Measurements from ENCODE around the gene NFIA. TPM values are rescaled to one million over a fixed set of nuclear protein-coding genes. Genes with fewer than 3 reads are reported as not detected.

NFIA gene
- total RNA-seq, 1 experiment from 2014 or later: 0.35 TPM

GRCh38 chr1:61330018-61330417, 247.7 kb downstream of the NFIA start:
- H4K5ac ChIP-seq (ENCODE audit: insufficient read length, low read depth, low read length): no peak overlapping the region
- Mint-ChIP-seq H3K4me1 (peaks cover 4 to 8% of the 10 kb centered on the region in 2 experiments; a peak in 2 of 4 replicates), H3K36me3 (ENCODE audit: insufficient read depth in 1 of 3, low read depth in 3 of 3) (peaks cover 0 to 4% (median 0%) of the 10 kb centered on the region in 3 experiments; a peak in 1 of 7 replicates), H3K4me3 (no peak overlapping the region), H3K9me3 (peaks cover 0 to 5% of the 10 kb centered on the region in 2 experiments; a peak in 1 of 5 replicates), H3K27me3 (ENCODE audit: low read depth) (no peaks in the 10 kb centered on the region), H3K27ac (no peak overlapping the region)
- H3K27ac ChIP-seq (ENCODE audit: insufficient read length, low read depth, low read length): no peak overlapping the region
- no peak overlapping the region for H3K9ac ChIP-seq (ENCODE audit: extremely low read depth, insufficient read length, low read length)
- no peaks in the 10 kb centered on the region for H3K9me3 ChIP-seq (ENCODE audit: control insufficient read depth, low read depth, low read length)
- no peaks in the 10 kb centered on the region for H4K20me1 ChIP-seq (ENCODE audit: control insufficient read depth, insufficient read depth, insufficient read length)
- H2BK20ac ChIP-seq (ENCODE audit: low read depth, low read length, poor library complexity, severe bottlenecking): no peak overlapping the region
- no peaks in the 10 kb centered on the region for H3K23me2 ChIP-seq (ENCODE audit: insufficient read length, low read depth, low read length, poor library complexity, severe bottlenecking)
- H2BK15ac ChIP-seq (ENCODE audit: low read depth, low read length): no peak overlapping the region
- H2BK120ac ChIP-seq (ENCODE audit: low read depth, low read length, poor library complexity, severe bottlenecking): no peak overlapping the region
- H3K79me2 ChIP-seq (ENCODE audit: insufficient read depth, low read length): no peaks in the 10 kb centered on the region
- TF ChIP-seq CTCF (conservative IDR thresholded peaks at IDR 0.05): no peak
- no CpG with 5 or more reads among the region's 5 CpGs for WGBS (ENCODE audit: extremely low coverage, insufficient read length, low lambda C conversion rate)
- no peak overlapping the region for H3K23ac ChIP-seq (ENCODE audit: insufficient read length, low read depth, low read length)
- no peak overlapping the region for H2BK5ac ChIP-seq (ENCODE audit: insufficient read length, low read length)
- H3K4me2 ChIP-seq (ENCODE audit: insufficient read depth, insufficient read length, low read length): no peak overlapping the region
- H2BK12ac ChIP-seq (ENCODE audit: insufficient read length, low read depth, low read length): no peak overlapping the region
- H4K8ac ChIP-seq (replicated peaks; ENCODE audit: insufficient read length, low read depth, low read length): no peak overlapping the region
- H3K27me3 ChIP-seq (ENCODE audit: insufficient read depth, low read length): no peaks in the 10 kb centered on the region
- H3K14ac ChIP-seq (ENCODE audit: insufficient read depth, low read length): no peak overlapping the region
- no peak overlapping the region for H3K18ac ChIP-seq (ENCODE audit: insufficient read length, low read depth, low read length)
- H2AK5ac ChIP-seq (ENCODE audit: insufficient read length, low read length): no peak overlapping the region
- no peak overlapping the region for H4K91ac ChIP-seq (ENCODE audit: insufficient read length, low read depth, low read length)
- no peaks in the 10 kb centered on the region for H3K4me1 ChIP-seq (ENCODE audit: insufficient read depth, low read length)
- H3K56ac ChIP-seq (ENCODE audit: insufficient read length, low read depth, low read length): no peak overlapping the region
- H2AFZ ChIP-seq (ENCODE audit: low read length): no peak overlapping the region
- no peaks in the 10 kb centered on the region for H3K79me1 ChIP-seq (ENCODE audit: insufficient read depth, low read depth, low read length, poor library complexity, severe bottlenecking)
- no peak overlapping the region for H3T11ph ChIP-seq (ENCODE audit: low read length)
- H3K4ac ChIP-seq (ENCODE audit: low read depth, low read length): no peak overlapping the region
- no peak for DNase-seq

All from H9 (cell line).